ENCODE data around the gene MORN1. TPM values are rescaled to one million over a fixed set of nuclear protein-coding genes. Genes with fewer than 3 reads are reported as not detected.

The MORN1 gene
- total RNA-seq (2022; extraction: Qiagen RNA extraction; ENCODE audit: low read depth) = 5.3 to 9.2 TPM (median 6.6 TPM) in 5 replicates

DNA sequence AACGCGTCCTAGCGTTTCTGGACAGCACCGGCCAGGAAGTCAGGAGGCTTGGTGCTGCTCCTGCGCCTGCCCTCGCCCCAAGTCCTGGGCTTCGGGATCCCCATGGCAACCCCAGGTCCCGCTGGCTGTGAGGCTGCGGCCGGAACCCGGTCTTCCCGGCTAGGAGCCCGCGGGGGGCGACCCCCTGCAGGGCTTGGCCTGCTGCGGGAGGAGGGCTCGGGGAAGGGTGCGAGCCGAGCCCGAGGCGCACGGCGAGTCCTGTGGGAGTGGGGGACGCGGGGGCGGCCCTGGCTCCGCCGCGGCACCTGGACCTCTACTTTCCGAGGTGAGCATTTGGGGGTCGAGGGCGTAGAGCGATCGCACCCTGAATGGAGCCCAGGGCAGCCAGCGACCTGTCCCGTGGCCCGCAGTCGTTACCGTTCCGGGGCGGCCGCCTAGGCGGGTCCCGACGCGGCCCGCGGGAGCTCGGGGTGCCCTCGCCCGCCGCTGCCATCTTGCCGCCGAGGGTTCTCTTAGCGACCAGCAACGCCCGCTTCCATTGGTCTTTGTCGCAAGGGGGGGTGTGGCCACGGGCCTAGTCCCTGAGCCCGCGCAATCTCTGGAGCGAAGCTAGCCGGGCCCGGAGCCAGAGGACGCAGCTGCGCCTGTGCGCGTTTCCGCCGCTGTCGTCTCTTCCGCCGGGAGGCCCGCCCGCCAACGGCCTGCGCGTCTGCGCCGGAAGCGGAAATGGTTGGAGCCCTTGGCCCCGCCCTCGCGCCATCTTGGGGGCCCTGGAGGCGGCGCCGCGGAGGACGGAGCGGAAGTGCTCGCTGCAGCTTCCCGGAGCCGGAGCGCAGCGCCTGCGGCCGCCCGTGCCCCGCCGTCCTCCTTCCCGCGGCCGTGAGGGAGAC lies at the start of gene MORN1, which contains the start of gene RER1:
TSS of gene MORN1 (minus strand) at position 514 of the 890 bp plus-strand sequence. CDS start at position 493, 21 bp downstream.
TSS of gene RER1 (plus strand) at position 801 of the 890 bp plus-strand sequence. CDS start 3,950 bp downstream, outside the sequence.

DNA sequence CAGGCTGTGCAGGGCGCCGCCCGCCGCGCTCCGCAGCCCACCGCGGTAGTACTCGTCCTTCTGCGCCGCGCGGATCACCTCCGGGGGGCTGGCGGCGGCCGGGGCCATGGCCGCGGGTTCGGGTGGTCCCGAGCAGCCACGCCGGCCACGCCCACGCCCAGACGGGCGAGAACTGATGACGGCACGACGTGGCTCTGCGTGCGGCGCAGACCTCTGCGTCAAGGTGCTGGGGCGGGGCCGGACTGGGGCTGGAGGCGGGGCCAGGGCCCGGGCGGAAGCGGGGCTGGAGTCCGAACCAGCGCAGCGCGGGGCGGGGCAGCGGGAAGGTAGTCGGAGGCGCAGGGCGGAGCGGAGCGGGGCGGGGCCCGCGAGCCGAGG lies 21.0 kb upstream of the MORN1 start, which contains the start of gene PEX10:
TSS of gene PEX10 (minus strand) at position 170 of the 378 bp plus-strand sequence. CDS start at position 108, 62 bp downstream.

Other genes with a start within 250 kb of the MORN1 start
- gene FAAP20, start 196.8 kb downstream of the MORN1 start, total RNA-seq (2022; extraction: Qiagen RNA extraction; ENCODE audit: low read depth) = 27.3 to 65.5 TPM (median 52.8 TPM) in 5 replicates
- 16.8 to 27.1 TPM (median 25.8 TPM) in 5 replicates for gene SKI, start 163.2 kb downstream of the MORN1 start, total RNA-seq (2022; extraction: Qiagen RNA extraction; ENCODE audit: low read depth)
- 109 to 128 TPM (median 121 TPM) in 5 replicates for gene RER1, start 287 bp upstream of the MORN1 start, total RNA-seq (2022; extraction: Qiagen RNA extraction; ENCODE audit: low read depth)
- 14.7 to 24.3 TPM (median 22.4 TPM) in 5 replicates for gene PEX10, start 21.0 kb upstream of the MORN1 start, total RNA-seq (2022; extraction: Qiagen RNA extraction; ENCODE audit: low read depth)
- gene PLCH2, start 84.7 kb upstream of the MORN1 start, total RNA-seq (2022; extraction: Qiagen RNA extraction; ENCODE audit: low read depth) = 0.23 to 0.48 TPM (median 0.25 TPM) in 5 replicates
- gene PANK4, start 135.0 kb upstream of the MORN1 start, total RNA-seq (2022; extraction: Qiagen RNA extraction; ENCODE audit: low read depth) = 8.7 to 14.4 TPM (median 10.6 TPM) in 5 replicates
- gene HES5, start 138.7 kb upstream of the MORN1 start, total RNA-seq (2022; extraction: Qiagen RNA extraction; ENCODE audit: low read depth) = not detected in 5 replicates
- 0.21 to 0.67 TPM (median 0.30 TPM) in 4 of 5 replicates, not detected in the other for gene TNFRSF14, start 164.8 kb upstream of the MORN1 start, total RNA-seq (2022; extraction: Qiagen RNA extraction; ENCODE audit: low read depth)
- 14.5 to 24.7 TPM (median 23.3 TPM) in 5 replicates for gene PRXL2B, start 195.2 kb upstream of the MORN1 start, total RNA-seq (2022; extraction: Qiagen RNA extraction; ENCODE audit: low read depth)
- gene MMEL1, start 241.5 kb upstream of the MORN1 start, total RNA-seq (2022; extraction: Qiagen RNA extraction; ENCODE audit: low read depth) = not detected in 5 replicates

All from A549 treated with ZK216348 at 1 μM for 4 hours (cell line).